Neural progenitor cell (in vitro differentiated cells): ENCODE data around the gene PCNX1. TPM values are rescaled to one million over a fixed set of nuclear protein-coding genes. Genes with fewer than 3 reads are reported as not detected.

Experiments used
- DNase-seq: peaks from one replicate; pipeline ENCODE4 v3.0.0-alpha.2; 2016; ENCODE audit warnings: low spot score
- H2AFZ ChIP-seq: fragments of 200-600 bp; sonication (generic); replicated peaks from 2 replicates; pipeline ENCODE4 v1.6.1; 2016; ENCODE audit warnings: antibody characterized with exemption
- H3F3A ChIP-seq: fragments of 200-600 bp; sonication (generic); 2 replicates; pipeline ENCODE4 v1.6.1; 2016; ENCODE audit warnings: antibody characterized with exemption, low read depth
- H3K27ac ChIP-seq: fragments of 200-600 bp; sonication (generic); 2 replicates; pipeline ENCODE4 v1.5.1; 2016; ENCODE audit warnings: mild to moderate bottlenecking
- H3K27me3 ChIP-seq: fragments of 200-600 bp; sonication (generic); 2 replicates; pipeline ENCODE4 v1.6.1; 2016; ENCODE audit warnings: mild to moderate bottlenecking, moderate library complexity
- H3K36me3 ChIP-seq: fragments of 200-600 bp; sonication (generic); 2 replicates; pipeline ENCODE4 v1.5.1; 2016
- H3K4me1 ChIP-seq: fragments of 200-600 bp; sonication (generic); 2 replicates; pipeline ENCODE4 v1.6.1; 2016; ENCODE audit warnings: mixed run types
- H3K4me2 ChIP-seq: fragments of 200-600 bp; sonication (generic); 2 replicates; pipeline ENCODE4 v1.6.1; 2016
- H3K4me3 ChIP-seq: fragments of 200-600 bp; sonication (generic); 2 replicates; pipeline ENCODE4 v1.5.1; 2016
- H3K79me2 ChIP-seq: fragments of 200-600 bp; sonication (generic); 2 replicates; pipeline ENCODE4 v1.6.1; 2016; ENCODE audit warnings: low read depth
- H3K9ac ChIP-seq: fragments of 200-600 bp; sonication (generic); 2 replicates; pipeline ENCODE4 v1.6.1; 2016
- H3K9me3 ChIP-seq: fragments of 200-600 bp; sonication (generic); 2 replicates; pipeline ENCODE4 v1.5.1; 2016; ENCODE audit warnings: low read depth
- H4K20me1 ChIP-seq: fragments of 200-600 bp; sonication (generic); 2 replicates; pipeline ENCODE4 v1.6.1; 2016; ENCODE audit warnings: low read depth
- H3K27ac Mint-ChIP-seq: 3 replicates; pipeline ENCODE4 v1.8.0; 2021; ENCODE audit warnings: mixed read lengths
- H3K27me3 Mint-ChIP-seq: 2 replicates; pipeline ENCODE4 v1.8.0; 2022; ENCODE audit warnings: low read depth, mild to moderate bottlenecking, inconsistent platforms, moderate library complexity, mixed read lengths; ENCODE audit not compliant: insufficient read depth
- H3K36me3 Mint-ChIP-seq: 3 replicates; pipeline ENCODE4 v1.8.0; 2021; ENCODE audit warnings: mixed read lengths
- H3K4me1 Mint-ChIP-seq: 3 replicates; pipeline ENCODE4 v1.8.0; 2021; ENCODE audit warnings: mixed read lengths
- H3K4me3 Mint-ChIP-seq: 3 replicates; pipeline ENCODE4 v1.8.0; 2021; ENCODE audit warnings: mild to moderate bottlenecking, moderate library complexity, mixed read lengths
- H3K9me3 Mint-ChIP-seq: 3 replicates; pipeline ENCODE4 v1.8.0; 2020; ENCODE audit warnings: mixed read lengths
- CTCF ChIP-seq: fragments of 200-600 bp; sonication (generic); IDR thresholded peaks from 2 replicates; pipeline ENCODE4 v1.5.1; 2017; ENCODE audit warnings: antibody characterized with exemption, mild to moderate bottlenecking
- EZH2 ChIP-seq: fragments of 200-600 bp; sonication (generic); IDR thresholded peaks from 2 replicates; pipeline ENCODE4 v1.6.1; 2017; ENCODE audit warnings: antibody characterized with exemption, mild to moderate bottlenecking, moderate library complexity
- EZH2phosphoT487 ChIP-seq: fragments of 200-600 bp; sonication (generic); IDR thresholded peaks from 2 replicates; pipeline ENCODE4 v1.6.1; 2017; ENCODE audit warnings: antibody characterized with exemption
- small RNA-seq: library from RNA; depleted of rRNA; stranded (forward); fragments of <200 nt; gene quantifications from one replicate; pipeline ENCODE3, GENCODE V24; 2015
- total RNA-seq: library from RNA; depleted of rRNA; stranded (reverse); fragments of >200 nt; gene quantifications from 2 replicates; pipeline ENCODE4 v1.2.3, GENCODE V29; 2015; ENCODE audit warnings: low replicate concordance

Gene PCNX1
- total RNA-seq, 1 donor from 2014 or later = 48.6 TPM

DNA sequence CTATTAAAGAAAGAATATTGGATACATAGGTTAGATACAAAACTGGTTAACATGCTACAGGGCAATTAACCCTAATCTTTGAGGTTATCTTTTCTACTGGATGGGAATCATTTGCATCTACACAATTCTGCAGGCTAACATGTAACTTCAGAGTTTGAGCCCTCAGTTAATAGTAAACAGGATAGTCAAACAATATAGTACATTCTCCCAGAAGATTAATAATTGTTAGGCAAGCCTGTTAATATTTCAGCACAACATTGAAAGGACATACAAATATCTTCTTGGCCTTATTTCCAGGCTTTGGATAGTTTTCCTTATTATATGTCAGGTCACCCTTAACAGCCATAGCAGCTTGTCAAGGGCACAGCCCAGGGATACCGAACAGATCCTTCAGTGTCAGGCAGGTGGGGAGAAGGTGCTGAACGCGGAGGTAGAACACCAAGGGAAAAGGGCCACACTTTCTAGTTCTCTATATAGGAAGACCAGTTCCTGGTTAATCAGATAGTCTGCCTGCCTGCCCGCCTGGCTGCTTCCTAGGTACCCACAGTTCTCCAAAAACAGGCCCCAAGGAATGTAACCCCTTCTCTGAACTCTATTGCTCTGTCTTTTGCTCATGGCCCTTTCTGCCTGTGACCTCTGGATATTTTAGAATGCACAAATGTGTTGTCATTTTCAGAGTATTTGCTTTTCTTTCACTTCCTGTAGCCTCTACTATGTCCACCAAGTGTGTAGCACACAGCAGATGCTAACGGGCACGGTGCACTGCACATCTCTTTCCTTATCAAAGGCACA lies 256.0 kb downstream of the PCNX1 start:
- Histone ChIP-seq H3K27ac (no peak overlapping the region), H2AFZ (no peak overlapping the region), H3K4me2 (no peak overlapping the region), H3K9me3 (no peaks in the 10 kb centered on the region), H3K27me3 (no peaks in the 10 kb centered on the region), H3F3A (no peaks in the 10 kb centered on the region), H3K4me1 (no peaks in the 10 kb centered on the region), H3K36me3 (no peaks in the 10 kb centered on the region), H3K4me3 (no peak overlapping the region), H3K79me2 (no peaks in the 10 kb centered on the region), H3K9ac (no peak overlapping the region), H4K20me1 (no peaks in the 10 kb centered on the region)
- TF ChIP-seq EZH2phosphoT487 = no peak
- no peak for TF ChIP-seq EZH2
- no peak for TF ChIP-seq CTCF
- DNase-seq = no peak
- H3K27me3 Mint-ChIP-seq = no peaks in the 10 kb centered on the region
- H3K4me3 Mint-ChIP-seq = no peak overlapping the region
- peaks cover 5% of the 10 kb centered on the region for H3K4me1 Mint-ChIP-seq
- H3K27ac Mint-ChIP-seq = no peak overlapping the region
- H3K9me3 Mint-ChIP-seq = peaks cover 16% of the 10 kb centered on the region
- no peaks in the 10 kb centered on the region for H3K36me3 Mint-ChIP-seq

GRCh38 chr14:71163842-71164629 lies 256.8 kb downstream of the PCNX1 start:
- H3K27ac ChIP-seq = no peak overlapping the region
- H3K79me2 ChIP-seq = no peaks in the 10 kb centered on the region
- no peak overlapping the region for H3K4me3 ChIP-seq
- H3K4me1 ChIP-seq = no peaks in the 10 kb centered on the region
- peaks cover 5% of the 10 kb centered on the region for H3K4me1 Mint-ChIP-seq
- H3K9me3 Mint-ChIP-seq = peaks cover 18% of the 10 kb centered on the region
- no peaks in the 10 kb centered on the region for H3F3A ChIP-seq
- DNase-seq = no peak
- no peaks in the 10 kb centered on the region for H4K20me1 ChIP-seq
- H3K36me3 Mint-ChIP-seq = no peaks in the 10 kb centered on the region
- H3K27me3 Mint-ChIP-seq = no peaks in the 10 kb centered on the region
- H3K4me2 ChIP-seq = no peak overlapping the region
- no peak overlapping the region for H2AFZ ChIP-seq
- no peak for TF ChIP-seq EZH2
- TF ChIP-seq EZH2phosphoT487 = no peak
- no peak for TF ChIP-seq CTCF
- H3K4me3 Mint-ChIP-seq = no peak overlapping the region
- no peaks in the 10 kb centered on the region for H3K36me3 ChIP-seq
- H3K9me3 ChIP-seq = no peaks in the 10 kb centered on the region
- H3K27me3 ChIP-seq = no peaks in the 10 kb centered on the region
- no peak overlapping the region for H3K27ac Mint-ChIP-seq
- H3K9ac ChIP-seq = no peak overlapping the region

Small RNAs within 50 kb of the gene (small RNA-seq; reads per million reads assigned to genes)
- gene AC005230.1 (not detected), gene GTF3AP2 (not detected)

Other genes starting within 250 kb of the PCNX1 start
- gene MAP3K9, start 97.9 kb upstream of the PCNX1 start, total RNA-seq = 14.9 and 25.3 TPM in 2 replicates